22Rv1 (cell line): ENCODE data around the gene TMF1.

Experiments used
- CTCF ChIP-seq: fragments of 450-650 bp; IDR thresholded peaks from 2 replicates; pipeline ENCODE4 v1.5.1; 2017; ENCODE audit warnings: mild to moderate bottlenecking
- ZFX ChIP-seq: fragments of 450-650 bp; IDR thresholded peaks from 2 replicates; pipeline ENCODE4 v1.6.1; 2017; ENCODE audit warnings: antibody characterized with exemption, borderline replicate concordance

DNA sequence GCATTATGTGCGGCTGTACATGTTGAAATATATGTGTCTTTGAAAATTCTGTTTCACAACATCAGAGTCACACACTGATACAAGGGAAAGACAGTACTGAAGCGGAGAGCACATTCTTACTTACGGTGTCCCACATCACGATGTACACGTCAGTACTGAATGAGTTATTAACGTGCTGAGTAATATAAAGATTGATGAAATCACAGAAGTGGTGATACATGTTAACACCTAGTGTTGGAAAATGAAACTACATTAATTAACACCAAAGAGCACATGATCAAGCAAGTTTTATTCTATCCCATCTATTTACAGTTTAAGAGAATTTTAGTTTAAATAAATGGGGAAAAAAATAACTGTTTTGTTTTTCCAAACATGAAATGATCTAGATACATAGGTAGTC, 54.2 kb downstream of the TMF1 start:
- TF ChIP-seq CTCF (no peak), ZFX (no peak)
